ENCODE measurements around the gene KCNQ5.

- TF ChIP-seq CTCF (IDR thresholded peaks at IDR 0.05) (no peak), POLR2A (IDR thresholded peaks at IDR 0.05) (no peak)
Observed at GRCh38 chr6:73139681-73140383, 518.0 kb downstream of the KCNQ5 start.
